Stomach (tissue), 4 donors: Measurements from ENCODE around the gene LRRC28.

Experiments used
- EP300 ChIP-seq: sonication (generic); formaldehyde crosslinking; IDR thresholded peaks from one replicate; pipeline ENCODE4 v1.6.1; 2017; ENCODE audit warnings: antibody characterized with exemption
- TF ChIP-seq, protein P1 (sequence below), 7 experiments: fragments of 450-650 bp in 4 of 7; fragments of 200-600 bp in 3 of 7; sonication (generic) in 3 of 7; IDR thresholded peaks; one replicate each; pipeline ENCODE4 v1.5.1; 2016 to 2019; ENCODE audit warnings: antibody characterized with exemption in 7 of 7, control low read depth in 2 of 7, mild to moderate bottlenecking in 1 of 7

DNA sequence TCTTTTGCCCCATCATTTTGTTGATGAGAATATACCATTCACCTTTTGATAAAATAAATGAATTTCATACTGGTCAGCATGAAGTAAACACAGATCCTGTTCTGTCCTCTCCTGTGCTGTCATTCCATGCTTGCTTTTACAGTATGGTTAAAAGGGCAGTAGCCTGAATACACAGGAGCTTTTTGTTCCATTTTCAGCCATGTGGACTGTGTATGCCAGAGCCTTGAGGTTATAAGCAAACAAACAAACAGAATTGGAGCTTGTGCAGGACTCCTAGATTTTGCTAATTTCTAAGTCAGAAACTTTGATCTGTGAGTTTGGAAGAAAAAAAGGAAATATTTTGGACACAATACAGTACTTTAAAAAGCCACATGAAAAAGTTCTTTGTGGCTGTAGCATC, 91.9 kb downstream of the LRRC28 start:
- TF ChIP-seq, protein P1, sequence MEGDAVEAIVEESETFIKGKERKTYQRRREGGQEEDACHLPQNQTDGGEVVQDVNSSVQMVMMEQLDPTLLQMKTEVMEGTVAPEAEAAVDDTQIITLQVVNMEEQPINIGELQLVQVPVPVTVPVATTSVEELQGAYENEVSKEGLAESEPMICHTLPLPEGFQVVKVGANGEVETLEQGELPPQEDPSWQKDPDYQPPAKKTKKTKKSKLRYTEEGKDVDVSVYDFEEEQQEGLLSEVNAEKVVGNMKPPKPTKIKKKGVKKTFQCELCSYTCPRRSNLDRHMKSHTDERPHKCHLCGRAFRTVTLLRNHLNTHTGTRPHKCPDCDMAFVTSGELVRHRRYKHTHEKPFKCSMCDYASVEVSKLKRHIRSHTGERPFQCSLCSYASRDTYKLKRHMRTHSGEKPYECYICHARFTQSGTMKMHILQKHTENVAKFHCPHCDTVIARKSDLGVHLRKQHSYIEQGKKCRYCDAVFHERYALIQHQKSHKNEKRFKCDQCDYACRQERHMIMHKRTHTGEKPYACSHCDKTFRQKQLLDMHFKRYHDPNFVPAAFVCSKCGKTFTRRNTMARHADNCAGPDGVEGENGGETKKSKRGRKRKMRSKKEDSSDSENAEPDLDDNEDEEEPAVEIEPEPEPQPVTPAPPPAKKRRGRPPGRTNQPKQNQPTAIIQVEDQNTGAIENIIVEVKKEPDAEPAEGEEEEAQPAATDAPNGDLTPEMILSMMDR (IDR thresholded peaks at IDR 0.05) = no peak
- TF ChIP-seq EP300 = no peak
